Right cardiac atrium (tissue), 5 donors: ENCODE data around the gene CCDC116. TPM values are rescaled to one million over a fixed set of nuclear protein-coding genes. Genes with fewer than 3 reads are reported as not detected.
A peak's percentile ranks its signal among the peaks of the same experiment; 100 is the strongest.
"Not testable (repeated sequence)": the region's sequence is repeated elsewhere in the genome, so short reads cannot be mapped to it uniquely, and the experiment has no call there.

ENCODE experiments used
- ATAC-seq, 2 donors: fragments of 200-7000 bp; cut with Tn5 transposase; one replicate each; pipeline versions ENCODE4 v1.8.0 to v1.9.1; 2020; ENCODE audit warnings: moderate library complexity in 2 of 2, mild to moderate bottlenecking in 1 of 2
- DNase-seq, 3 donors: peaks; one replicate each; pipeline ENCODE4 v3.0.0-alpha.2; 2020
- H3K27ac ChIP-seq: one replicate; pipeline ENCODE4 v1.5.1; 2013; ENCODE audit warnings: mild to moderate bottlenecking, low read length, control low read depth, moderate library complexity
- H3K27me3 ChIP-seq: one replicate; pipeline ENCODE4 v1.6.1; 2013; ENCODE audit not compliant: control insufficient read depth, insufficient read depth
- H3K4me1 ChIP-seq: one replicate; pipeline ENCODE4 v1.6.1; 2013; ENCODE audit warnings: low read length; ENCODE audit not compliant: control insufficient read depth, insufficient read depth
- H3K4me3 ChIP-seq: one replicate; pipeline ENCODE4 v1.5.1; 2013; ENCODE audit warnings: low read length, control low read depth
- H3K9me3 ChIP-seq: one replicate; pipeline ENCODE4 v1.6.1; 2013; ENCODE audit warnings: low read length; ENCODE audit not compliant: control insufficient read depth
- WGBS: extraction: QIAGEN DNeasy Blood & Tissue Kit; methylation state at CpG from one replicate; pipeline ENCODE4 v1.1.7; 2013; 5-methylcytosine and 5-hydroxymethylcytosine counted together
- intact Hi-C, 4 donors: fragments of 100-400 bp; cut with DNase I; formaldehyde crosslinking; loops; one replicate each; pipeline versions ENCODE4 v1.11.0 to v1.14.0; 2022 to 2023
- polyA plus RNA-seq: library from polyadenylated mRNA; stranded (reverse); fragments of 200-250 nt; gene quantifications from one replicate; pipeline ENCODE4 v1.2.3, GENCODE V29; 2013
- total RNA-seq, 4 donors: library from RNA; stranded (reverse); fragmentation: NEBNext Ultra II Directional; extraction: Animal tissue kit (Norgen Biotek cat#: 25700); gene quantifications; one replicate each; pipeline ENCODE4 v1.2.1, GENCODE V29; 2021
- donor health status: healthy with polysubstance abuse.
- donor health status: DM: no; HTN: yes; CAD: no.
- donor health status: DM: no; HTN: no; CAD: no.
- donor health status: DM: no; HTN: yes; CAD: no; lungs with severe emphysema.
- donor health status: DM: yes; HTN: yes; CAD: no.

CCDC116 gene
- total and polyA plus RNA-seq, 5 donors = 0.29 to 0.34 (median 0.34) TPM; not detected in 2

DNA sequence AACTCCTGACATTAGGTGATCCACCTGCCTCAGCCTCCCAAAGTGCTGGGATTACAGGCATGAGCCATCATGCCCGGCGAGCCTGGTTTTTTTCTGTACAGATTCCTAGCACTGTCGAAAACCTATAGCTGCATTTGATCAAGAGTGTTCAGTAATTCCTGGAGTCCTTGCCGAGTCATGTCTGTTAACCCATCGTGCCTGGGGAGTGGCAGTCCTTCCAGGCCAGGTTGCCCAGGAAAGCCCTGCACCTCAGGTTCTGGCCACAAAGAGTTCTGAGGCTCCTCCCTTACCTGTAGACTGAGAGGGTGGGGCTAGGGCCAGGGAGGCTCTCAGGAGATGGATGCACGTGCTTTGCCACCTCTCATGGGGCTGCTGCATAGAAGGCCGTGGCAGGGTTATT, 19.7 kb upstream of the CCDC116 start:
- H3K27ac ChIP-seq = no peak overlapping the region
- 90% methylated on average over 7 of the region's 7 CpGs for WGBS
- no peak for ATAC-seq
- H3K9me3 ChIP-seq = no peaks in the 10 kb centered on the region
- peak in 1 of 3 donors; percentile 10 for DNase-seq
- peaks cover 2% of the 10 kb centered on the region for H3K4me1 ChIP-seq
- H3K4me3 ChIP-seq = no peak overlapping the region
- no peaks in the 10 kb centered on the region for H3K27me3 ChIP-seq
- intact Hi-C loops = no loop called here

DNA sequence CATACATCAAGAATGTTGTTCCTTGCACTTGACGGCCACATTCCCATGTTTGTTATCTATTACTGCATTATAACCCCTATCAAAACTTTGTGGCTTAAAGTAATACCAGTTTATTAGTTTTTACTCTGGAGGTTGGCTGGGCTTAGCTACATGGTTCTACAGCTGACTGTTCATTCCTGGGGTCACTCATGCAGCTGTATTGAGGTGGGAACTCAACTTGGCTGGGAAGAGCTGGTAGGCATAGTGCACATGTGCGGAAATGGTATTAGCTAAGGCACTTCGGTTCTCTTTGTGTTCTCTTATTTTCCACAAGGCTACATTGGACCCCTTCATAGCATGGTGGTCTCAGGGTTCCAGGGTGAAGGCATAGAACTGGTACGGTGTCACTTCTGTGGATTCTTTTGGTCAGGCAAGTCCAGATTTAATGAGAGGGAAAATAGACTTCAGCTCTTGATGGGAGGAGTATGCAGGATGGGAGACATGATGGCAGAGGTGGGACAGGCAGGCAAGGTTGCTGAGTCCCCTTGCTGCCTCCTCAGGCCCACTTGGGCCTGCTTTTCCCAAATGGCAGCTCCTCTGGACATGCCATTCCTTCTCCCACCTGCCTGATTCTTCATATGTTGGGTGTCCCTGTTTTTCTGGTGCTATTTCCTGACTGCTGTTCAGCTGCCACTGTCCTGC, 18.9 kb upstream of the CCDC116 start:
- Histone ChIP-seq H3K9me3 (no peaks in the 10 kb centered on the region), H3K4me3 (no peak overlapping the region), H3K27me3 (no peaks in the 10 kb centered on the region), H3K27ac (no peak overlapping the region), H3K4me1 (peaks cover 2% of the 10 kb centered on the region)
- WGBS = 93% methylated on average over 4 of the region's 4 CpGs
- intact Hi-C loops = no loop called here
- DNase-seq (no peak), ATAC-seq (no peak)

DNA sequence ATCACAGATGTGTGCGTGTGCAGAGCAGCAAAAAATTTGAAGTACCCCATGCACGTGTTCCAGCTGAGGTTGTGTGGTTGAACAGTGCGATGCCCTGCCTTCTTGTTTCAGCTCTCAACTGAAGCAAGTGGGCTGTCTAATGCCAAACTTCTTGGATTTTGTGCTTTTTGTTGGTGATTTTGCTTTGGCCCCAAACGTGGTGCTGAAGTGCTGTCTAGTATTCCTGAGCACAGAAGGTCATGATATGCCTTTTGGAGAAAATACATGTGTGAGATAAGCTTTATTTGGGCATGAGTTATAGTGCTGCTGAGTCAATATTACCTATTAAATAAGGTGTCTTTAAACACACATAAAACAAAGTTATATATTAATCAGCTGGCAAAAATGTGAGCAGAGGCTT, 16.8 kb upstream of the CCDC116 start:
- intact Hi-C loops = no loop called here
- Histone ChIP-seq H3K9me3 (no peaks in the 10 kb centered on the region), H3K4me3 (no peak overlapping the region), H3K27me3 (no peaks in the 10 kb centered on the region), H3K4me1 (peaks cover 3% of the 10 kb centered on the region), H3K27ac (no peak overlapping the region)
- ATAC-seq (no peak), DNase-seq (no peak)
- WGBS = 82% methylated on average over 4 of the region's 4 CpGs

DNA sequence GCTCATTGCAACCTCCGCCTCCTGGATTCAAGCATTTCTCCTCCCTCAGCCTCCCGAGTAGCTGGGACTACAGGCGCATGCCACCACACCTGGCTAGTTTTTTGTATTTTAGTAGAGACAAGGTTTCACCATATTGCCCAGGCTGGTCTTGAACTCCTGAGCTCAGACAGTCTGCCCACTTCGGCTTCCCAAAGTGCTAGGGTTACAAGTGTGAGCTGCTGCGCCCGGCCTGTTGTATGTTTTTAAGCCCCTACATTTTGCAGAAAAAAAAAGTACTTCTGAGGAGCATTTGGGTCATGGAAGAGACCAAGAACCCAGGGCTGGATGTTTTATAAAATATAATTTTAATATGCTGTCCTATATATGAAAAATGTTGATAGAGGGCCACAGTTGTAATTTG, 15.2 kb upstream of the CCDC116 start:
- H3K4me1 ChIP-seq, H3K27me3 ChIP-seq, ATAC-seq, DNase-seq, H3K27ac ChIP-seq, intact Hi-C loops, H3K9me3 ChIP-seq, H3K4me3 ChIP-seq: not testable (repeated sequence)
- WGBS = 96% methylated on average over 6 of the region's 6 CpGs

DNA sequence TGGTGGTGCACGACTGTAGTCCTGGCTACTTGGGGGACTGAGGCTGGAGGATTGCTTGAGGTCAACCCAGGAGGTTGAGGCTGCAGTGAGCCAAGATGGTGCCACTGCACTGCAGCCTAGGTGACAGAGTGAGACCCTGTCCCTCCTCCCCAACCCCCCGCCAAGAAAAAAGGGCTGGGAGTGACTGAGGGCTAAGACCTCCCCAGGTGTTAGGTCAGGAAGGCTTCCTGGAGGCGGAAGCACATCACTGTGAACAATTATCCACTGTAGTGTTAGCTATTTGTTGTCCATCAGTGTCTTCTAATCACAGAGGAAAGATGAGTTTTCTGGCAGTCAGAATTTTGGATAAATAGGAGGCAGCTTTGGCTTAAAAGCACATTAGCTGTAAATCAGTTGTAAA, 11.5 kb upstream of the CCDC116 start:
- intact Hi-C loops = no loop called here
- ATAC-seq = no peak
- DNase-seq = no peak
- Histone ChIP-seq H3K4me3 (no peak overlapping the region), H3K27me3 (no peaks in the 10 kb centered on the region), H3K27ac (no peak overlapping the region), H3K9me3 (no peaks in the 10 kb centered on the region), H3K4me1 (peaks cover 11% of the 10 kb centered on the region)
- WGBS = 87% methylated on average over 3 of the region's 3 CpGs

DNA sequence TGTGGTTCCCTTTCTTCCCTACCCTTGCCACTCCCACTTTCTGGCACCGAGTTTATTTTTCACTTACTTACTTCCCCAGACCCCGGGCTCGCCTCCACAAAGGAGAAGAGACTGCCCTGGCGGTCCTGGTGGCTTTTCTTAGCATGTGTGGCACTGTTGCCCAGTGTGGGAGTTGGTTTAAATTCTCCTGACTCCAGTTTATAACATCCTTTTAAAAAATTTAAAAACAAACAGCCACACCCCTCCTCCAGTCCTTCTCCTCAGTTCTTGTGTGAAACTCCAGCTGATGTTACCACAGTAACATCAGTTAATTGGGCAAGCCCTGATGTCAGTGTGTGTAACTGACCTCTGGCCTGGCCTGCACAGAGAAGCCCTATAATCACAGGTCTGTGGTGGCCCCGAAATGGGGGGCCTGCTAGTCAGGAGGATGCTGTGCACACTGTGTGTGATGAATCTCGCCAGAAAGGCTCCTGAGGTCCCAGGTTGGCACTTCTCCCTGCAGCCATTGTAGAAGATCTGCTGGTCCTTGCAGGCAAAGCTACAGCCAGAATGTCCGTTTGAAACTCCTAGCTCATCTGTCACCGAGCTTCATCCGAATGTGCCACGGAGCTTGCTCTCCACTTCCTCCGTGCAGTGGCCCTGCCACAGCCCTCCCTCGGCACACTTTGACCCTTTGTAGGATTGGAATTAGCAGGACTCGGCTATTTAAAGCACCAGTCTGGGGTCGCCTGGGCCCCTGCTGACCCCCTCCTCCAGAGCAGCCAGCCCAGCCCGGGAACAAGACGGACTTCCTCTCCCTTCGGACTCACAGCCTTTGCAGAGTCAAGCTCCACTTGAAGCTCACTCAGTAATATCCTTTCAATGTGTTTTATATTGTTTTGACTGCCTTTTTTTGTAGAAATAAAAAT, 10.3 kb upstream of the CCDC116 start:
- Histone ChIP-seq H3K27ac (no peak overlapping the region), H3K27me3 (no peaks in the 10 kb centered on the region), H3K4me3 (no peak overlapping the region), H3K4me1 (peaks cover 11% of the 10 kb centered on the region), H3K9me3 (no peaks in the 10 kb centered on the region)
- intact Hi-C loops = no loop called here
- ATAC-seq (no peak), DNase-seq (no peak)
- WGBS = 69% methylated on average over 17 of the region's 17 CpGs

DNA sequence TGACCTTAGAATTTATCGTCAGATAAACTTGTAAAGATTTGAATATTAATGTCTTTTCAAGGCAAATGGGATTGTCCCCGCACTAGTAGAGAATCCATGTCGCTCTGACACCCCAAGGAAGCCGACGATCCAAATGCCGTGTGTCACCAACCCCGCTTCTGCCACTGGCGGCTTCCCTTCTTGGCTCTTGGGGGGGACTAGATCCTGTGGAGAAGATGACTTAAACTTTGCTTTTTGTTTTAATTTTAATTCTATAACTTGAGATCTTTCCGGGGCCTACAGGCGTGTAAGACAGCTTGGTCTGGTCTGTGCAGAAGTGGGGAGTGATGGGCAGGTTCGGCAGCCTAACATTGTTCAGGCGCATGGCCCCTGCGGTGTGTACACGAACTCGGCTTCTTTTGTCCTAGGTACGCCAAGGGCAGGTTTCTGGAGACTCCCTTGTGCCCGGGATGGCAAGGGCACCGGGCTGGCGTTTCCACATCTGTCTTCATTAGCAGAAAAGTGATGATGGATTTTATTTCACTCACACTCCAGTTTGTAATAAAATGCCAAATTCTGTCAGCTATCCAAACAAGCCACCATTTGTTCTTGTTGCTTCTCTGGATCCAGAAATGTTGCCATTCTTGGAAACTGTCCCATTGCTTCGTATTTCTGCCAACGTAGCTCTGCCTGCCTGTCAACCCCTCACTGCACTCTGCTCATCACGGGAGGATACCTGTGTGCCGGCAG, 9.5 kb upstream of the CCDC116 start:
- intact Hi-C loops = no loop called here
- H3K4me3 ChIP-seq = no peak overlapping the region
- no peak overlapping the region for H3K27ac ChIP-seq
- no peaks in the 10 kb centered on the region for H3K9me3 ChIP-seq
- ATAC-seq (no peak), DNase-seq (no peak)
- H3K4me1 ChIP-seq = peaks cover 11% of the 10 kb centered on the region
- H3K27me3 ChIP-seq = no peaks in the 10 kb centered on the region
- 84% methylated on average over 23 of the region's 23 CpGs for WGBS

DNA sequence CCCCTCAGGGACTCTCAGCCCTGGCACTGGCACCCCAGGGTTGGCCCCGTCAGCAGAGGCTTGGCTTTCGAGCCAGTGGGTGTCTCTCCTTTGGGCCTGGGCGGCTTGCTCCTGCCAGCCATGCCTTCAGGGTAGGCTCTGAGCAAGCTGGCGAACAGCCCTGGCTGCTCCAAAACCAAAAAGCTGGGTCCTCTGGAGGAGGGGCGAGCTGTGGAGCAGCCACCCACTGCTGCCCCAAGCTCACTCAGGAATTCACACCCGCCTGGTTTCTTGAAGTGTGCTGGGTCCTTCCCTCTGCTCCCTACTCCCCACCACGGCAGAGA, 9.0 kb upstream of the CCDC116 start:
- intact Hi-C loops = no loop called here

DNA sequence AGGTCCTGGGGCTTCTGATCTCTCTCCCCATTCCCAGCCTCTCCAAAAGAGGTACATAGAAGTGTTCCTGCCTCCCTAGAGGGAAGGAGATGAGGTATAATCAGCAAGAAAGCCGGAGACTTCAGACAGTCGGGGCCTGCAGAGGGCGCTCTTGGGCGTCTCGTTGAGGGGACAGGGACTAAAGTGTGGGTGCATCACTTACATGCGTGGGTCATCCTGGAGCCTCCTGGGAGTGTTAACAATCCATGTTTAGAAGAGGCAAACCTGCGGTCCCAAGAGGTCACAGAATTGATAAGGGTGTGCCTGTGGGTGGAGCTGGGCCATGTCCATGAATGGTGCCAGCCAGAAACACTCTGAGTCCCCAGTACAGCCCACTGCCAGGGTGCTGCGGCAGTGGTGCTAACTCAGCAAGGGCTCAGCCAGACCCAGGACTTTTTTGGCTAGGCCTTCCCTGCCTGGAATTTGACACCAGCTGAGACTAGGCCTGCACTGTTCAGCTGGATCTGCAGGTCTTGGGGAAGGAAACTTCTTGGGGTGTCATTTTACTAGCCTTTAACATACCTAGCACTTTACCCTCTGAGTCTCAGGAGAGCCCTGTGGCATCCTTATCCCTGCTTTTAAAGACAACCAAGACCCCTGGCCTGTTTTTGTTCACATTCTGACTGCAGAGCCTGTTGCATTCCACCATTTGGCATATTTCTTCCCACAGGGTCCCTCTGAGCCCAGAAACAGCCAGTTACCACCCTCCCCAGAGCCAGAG, 8.3 kb upstream of the CCDC116 start:
- peak; percentile 34 to 68 for ATAC-seq
- peak overlapping the region; percentile 13 for H3K27ac ChIP-seq
- no peak overlapping the region for H3K4me3 ChIP-seq
- WGBS = 46% methylated on average over 8 of the region's 8 CpGs
- peaks cover 16% of the 10 kb centered on the region for H3K4me1 ChIP-seq
- peak; percentile 38 to 74 (median 72) for DNase-seq
- intact Hi-C loops = no loop called here
- H3K27me3 ChIP-seq = no peaks in the 10 kb centered on the region
- no peaks in the 10 kb centered on the region for H3K9me3 ChIP-seq

More for the DNA sequence above, 9.0 kb upstream of the CCDC116 start:
- Histone ChIP-seq H3K9me3 (no peaks in the 10 kb centered on the region), H3K27me3 (no peaks in the 10 kb centered on the region), H3K4me3 (no peak overlapping the region), H3K4me1 (peaks cover 11% of the 10 kb centered on the region), H3K27ac (no peak overlapping the region)
- DNase-seq (no peak), ATAC-seq (peak in 1 of 2 donors; percentile 2)
- 74% methylated on average over 7 of the region's 7 CpGs for WGBS

DNA sequence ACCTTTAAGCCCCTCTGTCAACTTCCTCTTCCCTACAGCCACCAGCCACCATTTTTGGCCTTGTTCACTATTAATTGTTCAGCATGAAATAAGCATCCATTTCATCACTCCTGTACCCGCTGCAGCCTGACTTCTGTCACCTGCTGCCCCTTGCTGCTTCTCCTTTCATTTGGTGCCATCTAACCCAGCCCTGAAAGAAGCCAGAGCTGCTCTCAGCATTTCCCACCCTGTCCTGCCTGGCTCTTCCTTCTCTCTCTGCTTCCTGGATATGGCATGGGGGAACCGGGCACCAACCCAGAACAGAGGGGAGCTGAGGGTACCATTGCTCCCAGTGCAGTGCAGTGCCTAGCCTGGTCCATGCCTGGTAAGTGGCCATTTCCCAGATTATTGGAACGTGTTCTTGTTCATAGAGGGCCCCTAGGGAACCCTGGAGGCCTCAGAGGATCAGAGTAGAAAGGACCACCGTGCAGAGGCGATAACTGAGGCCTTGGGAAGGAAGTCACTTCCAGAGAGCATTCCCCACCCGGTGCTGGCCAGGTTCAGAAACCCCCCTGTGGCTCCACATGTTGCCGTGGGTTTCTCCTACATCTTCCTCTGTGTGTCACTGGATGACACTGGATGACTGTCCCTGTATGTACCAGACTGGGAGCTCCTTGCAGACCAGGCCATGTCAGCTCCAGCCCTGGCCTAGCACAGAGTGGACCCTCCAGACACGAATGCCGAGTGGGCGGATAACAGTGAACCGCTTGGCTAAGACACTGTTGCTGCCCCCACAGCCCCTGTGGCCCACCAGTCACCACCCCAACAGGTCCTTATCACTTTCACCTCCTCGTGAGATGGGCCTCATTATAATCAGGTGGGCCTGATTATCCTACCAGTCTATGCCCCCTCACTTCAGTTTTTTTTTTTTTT, 7.4 kb upstream of the CCDC116 start:
- 78% methylated on average over 12 of the region's 12 CpGs for WGBS
- Histone ChIP-seq H3K27ac (no peak overlapping the region), H3K4me1 (peaks cover 16% of the 10 kb centered on the region), H3K27me3 (no peaks in the 10 kb centered on the region), H3K9me3 (no peaks in the 10 kb centered on the region), H3K4me3 (no peak overlapping the region)
- no peak for ATAC-seq
- no peak for DNase-seq
- intact Hi-C loops = no loop called here
